HCT116 (cell line): ENCODE data around the gene MED25. TPM values are rescaled to one million over a fixed set of nuclear protein-coding genes. Genes with fewer than 3 reads are reported as not detected.

ENCODE experiments used
- ATAC-seq: fragments of 200-7000 bp; cut with Tn5 transposase; 2 replicates; pipeline ENCODE4 v1.9.1; 2020; ENCODE audit warnings: mild to moderate bottlenecking, moderate library complexity
- BruUV-seq: library from RNA; stranded (reverse); fragments of 400-500 nt; replicated peaks from 2 replicates; lab custom pipeline; 2021; lab: Mats Ljungman, UMichigan
- CTCF ChIA-PET: fragments of 300-600 bp; sonication (Branson Sonifier 250); formaldehyde crosslinking; loops from one replicate; lab custom pipeline; 2021; ENCODE audit warnings: antibody characterized with exemption; lab: Charles Lee
- POLR2A ChIA-PET: fragments of 300-600, 350-600 bp; sonication (Branson Sonifier 250); formaldehyde crosslinking; loops from one replicate; lab custom pipeline; 2021; ENCODE audit warnings: antibody characterized with exemption; lab: Charles Lee
- RAD21 ChIA-PET, 2 experiments: fragments of 300-600 bp; sonication (Branson Sonifier 250); formaldehyde crosslinking; loops; one replicate each; lab custom pipeline; 2023; ENCODE audit warnings: low total read pairs in 2 of 2; ENCODE audit not compliant: uncharacterized antibody in 2 of 2, unreplicated experiment in 2 of 2, low non-redundant PET in 1 of 2; lab: Charles Lee
- DNase-seq: peaks from one replicate; pipeline ENCODE4 v3.0.0-alpha.2; 2010; ENCODE audit warnings: low read depth, low spot score
- H2AFZ ChIP-seq: fragments of 200-600 bp; shearing (Covaris generic), sonication (generic); 2 replicates; pipeline ENCODE4 v1.6.1; 2017; ENCODE audit warnings: low read depth, mixed run types, mixed read lengths, antibody characterized with exemption, low read length; ENCODE audit not compliant: poor library complexity, severe bottlenecking
- H3K27ac ChIP-seq: 2 replicates; pipeline ENCODE4 v1.5.1; 2012; ENCODE audit warnings: low read depth, low read length
- H3K27me3 ChIP-seq: fragments of 200-600 bp; sonication (generic); 2 replicates; pipeline ENCODE4 v1.6.1; 2016; ENCODE audit warnings: mixed run types, low read length, mixed read lengths; ENCODE audit not compliant: insufficient read depth
- H3K36me3 ChIP-seq, 2 experiments: fragments of 200-500 bp in 1 of 2; fragments of 200-600 bp in 1 of 2; sonication (Bioruptor generic) in 1 of 2; sonication (generic) in 1 of 2; 2 replicates each; pipeline versions ENCODE4 v1.5.1 to v1.6.1; 2014 to 2016; ENCODE audit warnings: low read length in 2 of 2, inconsistent platforms in 1 of 2, mixed read lengths in 1 of 2, mixed run types in 1 of 2; ENCODE audit not compliant: insufficient read depth in 2 of 2, control insufficient read depth in 1 of 2
- H3K4me1 ChIP-seq, 2 experiments: fragments of 200-600 bp in 1 of 2; sonication (generic) in 1 of 2; 2 replicates each; pipeline versions ENCODE4 v1.5.1 to v1.6.1; 2012 to 2017; ENCODE audit warnings: low read length in 2 of 2, inconsistent platforms in 1 of 2, mild to moderate bottlenecking in 1 of 2, mixed read lengths in 1 of 2, mixed run types in 1 of 2, moderate library complexity in 1 of 2; ENCODE audit not compliant: insufficient read depth in 2 of 2, control insufficient read depth in 1 of 2
- H3K4me2 ChIP-seq: fragments of 200-600 bp; sonication (generic); 2 replicates; pipeline ENCODE4 v1.6.1; 2017; ENCODE audit warnings: mixed run types, low read length, mixed read lengths
- H3K4me3 ChIP-seq, 2 experiments: fragments of 200-600 bp in 1 of 2; sonication (generic) in 1 of 2; replicated peaks in 1 of 2; 2 replicates each; pipeline ENCODE4 v1.5.1; 2011 to 2016; ENCODE audit warnings: low read length in 2 of 2, control low read depth in 1 of 2, low read depth in 1 of 2, mild to moderate bottlenecking in 1 of 2, mixed read lengths in 1 of 2, mixed run types in 1 of 2
- H3K79me2 ChIP-seq: fragments of 200-600 bp; sonication (generic); 2 replicates; pipeline ENCODE4 v1.6.1; 2017; ENCODE audit warnings: mild to moderate bottlenecking, mixed run types, low read length, moderate library complexity, mixed read lengths; ENCODE audit not compliant: insufficient read depth
- H3K9ac ChIP-seq: fragments of 200-600 bp; sonication (generic); 2 replicates; pipeline ENCODE4 v1.6.1; 2016; ENCODE audit warnings: low read length, mixed read lengths
- H3K9me2 ChIP-seq: fragments of 200-600 bp; sonication (generic), shearing (Covaris generic); 2 replicates; pipeline ENCODE4 v1.6.1; 2017; ENCODE audit warnings: mixed run types, mild to moderate bottlenecking, moderate library complexity; ENCODE audit not compliant: insufficient read depth
- H3K9me3 ChIP-seq, 2 experiments: fragments of 200-500 bp in 1 of 2; fragments of 200-600 bp in 1 of 2; sonication (Bioruptor generic) in 1 of 2; sonication (generic) in 1 of 2; 2 replicates each; pipeline ENCODE4 v1.6.1; 2014 to 2017; ENCODE audit warnings: low read length in 2 of 2, mixed read lengths in 2 of 2, inconsistent platforms in 1 of 2, low read depth in 1 of 2, mild to moderate bottlenecking in 1 of 2, mixed run types in 1 of 2, moderate library complexity in 1 of 2; ENCODE audit not compliant: control insufficient read depth in 1 of 2, insufficient read depth in 1 of 2
- H4K20me1 ChIP-seq: fragments of 200-600 bp; sonication (generic), shearing (Covaris generic); 2 replicates; pipeline ENCODE4 v1.6.1; 2017; ENCODE audit warnings: mixed run types, mild to moderate bottlenecking, moderate library complexity; ENCODE audit not compliant: insufficient read depth
- ATF3 ChIP-seq: IDR thresholded peaks from 2 replicates; pipeline ENCODE4 v1.6.1; 2012
- ELF1 ChIP-seq: IDR thresholded peaks from 2 replicates; pipeline ENCODE4 v1.6.1; 2012; ENCODE audit warnings: low read depth, borderline replicate concordance
- FOSL1 ChIP-seq: IDR thresholded peaks from 2 replicates; pipeline ENCODE4 v1.6.1; 2012; ENCODE audit warnings: low read depth
- JUND ChIP-seq: IDR thresholded peaks from 2 replicates; pipeline ENCODE4 v1.6.1; 2012
- POLR2A ChIP-seq: IDR thresholded peaks from 2 replicates; pipeline ENCODE4 v1.7.0; 2011; ENCODE audit warnings: borderline replicate concordance; ENCODE audit not compliant: insufficient read depth, insufficient read length; ENCODE audit errors: extremely low read depth
- REST ChIP-seq: IDR thresholded peaks from 2 replicates; pipeline ENCODE4 v1.6.1; 2012; ENCODE audit warnings: low read depth
- SRF ChIP-seq: IDR thresholded peaks from 2 replicates; pipeline ENCODE4 v1.6.1; 2012; ENCODE audit warnings: low read depth
- YY1 ChIP-seq: IDR thresholded peaks from 2 replicates; pipeline ENCODE4 v1.6.1; 2011; ENCODE audit warnings: low read length, low read depth, moderate library complexity, mild to moderate bottlenecking; ENCODE audit not compliant: insufficient replicate concordance; ENCODE audit errors: extremely low read depth
- ZBTB33 ChIP-seq: IDR thresholded peaks from 2 replicates; pipeline ENCODE4 v1.6.1; 2011; ENCODE audit warnings: mild to moderate bottlenecking, low read length, moderate library complexity; ENCODE audit not compliant: insufficient replicate concordance; ENCODE audit errors: extremely low read depth
- intact Hi-C: fragments of 100-400 bp; cut with micrococcal nuclease; formaldehyde crosslinking; loops from 2 replicates; pipeline ENCODE4 v1.10.0; 2022
- total RNA-seq: library from RNA; stranded (reverse); gene quantifications from one replicate; pipeline ENCODE4 v1.2.1, GENCODE V29; 2021; ENCODE audit not compliant: unreplicated experiment

Gene MED25
- total RNA-seq, 1 experiment from 2014 or later, result 77.7 TPM

GRCh38 chr19:49805822-49806619 lies 12.1 kb upstream of the MED25 start:
- H3K27me3 ChIP-seq, result no peaks in the 10 kb centered on the region
- no peak for ATAC-seq
- H3K4me3 ChIP-seq, result no peak overlapping the region; a peak in 1 of 4 replicates
- H3K9me2 ChIP-seq, result no peaks in the 10 kb centered on the region
- DNase-seq, result no peak
- peaks cover 4 to 34% of the 10 kb centered on the region in 2 experiments; a peak in 3 of 4 replicates for H3K4me1 ChIP-seq
- peak overlapping the region; percentile 48 for H3K4me2 ChIP-seq
- ChIA-PET RAD21 (no interaction called here), CTCF (interaction anchor here (1.0 to 2.4 kb wide), 4 partner anchors 12 to 124 kb away, joined by 3 to 8 read pairs (median 3); partner anchors contain the start of genes AP2A1 and MED25), POLR2A (interaction anchor here (1.2 to 1.7 kb wide), 2 partner anchors 45 to 124 kb away, joined by 3 to 9 read pairs; partner anchors contain the start of genes NUP62 and PTOV1)
- H3K9me3 ChIP-seq, result no peaks in the 10 kb centered on the region
- no peaks in the 10 kb centered on the region for H3K79me2 ChIP-seq
- no peak for TF ChIP-seq FOSL1
- TF ChIP-seq ATF3, result no peak
- no peak for TF ChIP-seq ZBTB33
- no peak for TF ChIP-seq SRF
- no peak for TF ChIP-seq REST
- TF ChIP-seq ELF1, result no peak
- TF ChIP-seq POLR2A, result no peak
- no peak for TF ChIP-seq JUND
- TF ChIP-seq YY1, result no peak
- no peaks in the 10 kb centered on the region for H4K20me1 ChIP-seq
- no peak overlapping the region for H2AFZ ChIP-seq
- intact Hi-C loops, result loop anchor here (5.0 kb wide), 1 partner anchor 39 kb away; the partner anchor contains the start of gene AP2A1
- H3K27ac ChIP-seq, result peak overlapping the region; percentile 53
- no peak overlapping the region for H3K9ac ChIP-seq
- BruUV-seq, result TSS peak; percentile 46
- peaks cover 2 to 3% of the 10 kb centered on the region in 2 experiments; a peak in 3 of 4 replicates for H3K36me3 ChIP-seq
